ENCODE data around the gene HMG20B. TPM values are rescaled to one million over a fixed set of nuclear protein-coding genes. Genes with fewer than 3 reads are reported as not detected.
A peak's percentile ranks its signal among the peaks of the same experiment; 100 is the strongest.

The HMG20B gene
- total RNA-seq, 2 donors from 2014 or later, result 34.8 to 42.0 TPM

- ATAC-seq (peak; percentile 98 to 99), DNase-seq (peak; percentile 99)
- intact Hi-C loops (cut with DNase I), result no loop called here
Observed at GRCh38 chr19:3626473-3627350, 54.0 kb downstream of the HMG20B start, which contains the start of gene CACTIN. TSS of gene CACTIN (minus strand) at chr19:3626790. CDS start at chr19:3626762, 28 bp downstream.

DNA sequence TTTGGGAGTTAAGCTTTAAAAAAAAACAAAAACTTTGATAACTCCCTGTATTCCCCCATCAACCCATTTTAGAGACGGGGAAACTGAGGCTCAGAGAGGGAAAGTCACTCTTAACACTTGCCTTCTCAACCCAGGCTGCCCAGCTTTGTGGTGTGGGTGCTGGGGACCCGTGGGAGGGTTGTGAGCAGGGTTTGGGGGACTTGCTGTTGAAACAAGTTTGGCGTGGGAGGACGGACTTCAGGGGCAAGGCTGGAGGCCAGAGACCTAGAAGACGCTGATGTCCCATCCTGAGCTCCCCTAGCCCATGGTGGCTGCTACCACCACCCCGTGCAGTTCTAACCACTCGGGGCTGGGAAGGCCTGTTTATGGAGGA is 54.6 kb downstream of the HMG20B start:
- no peak for ATAC-seq
- intact Hi-C loops (cut with DNase I), result no loop called here
- no peak for DNase-seq

Other genes starting within 250 kb of the HMG20B start
- gene NFIC, start 206.4 kb upstream of the HMG20B start, total RNA-seq, result 100 to 1,000 TPM; 144 to 173 TPM
- gene SMIM24, start 92.4 kb upstream of the HMG20B start, total RNA-seq, result not detected
- gene SMIM44, start 89.5 kb upstream of the HMG20B start, total RNA-seq, result not detected
- 10 to 100 TPM; 10.4 to 13.2 TPM for gene DOHH, start 72.3 kb upstream of the HMG20B start, total RNA-seq
- gene FZR1, start 66.6 kb upstream of the HMG20B start, total RNA-seq, result 10 to 100 TPM; 19.5 to 22.6 TPM
- under 1 TPM in 1 of 2 donors, not detected in 1; 0.52 TPM for gene TEKTIP1, start 33.8 kb upstream of the HMG20B start, total RNA-seq
- 10 to 100 TPM; 29.8 to 40.4 TPM for gene MFSD12, start 15.4 kb upstream of the HMG20B start, total RNA-seq
- gene GIPC3, start 12.5 kb downstream of the HMG20B start, total RNA-seq, result 1 to 10 TPM; 1.5 to 1.6 TPM
- 1 to 10 TPM; 2.3 to 3.7 TPM for gene TBXA2R, start 33.9 kb downstream of the HMG20B start, total RNA-seq
- gene CACTIN, start 53.8 kb downstream of the HMG20B start, total RNA-seq, result 10 to 100 TPM; 12.5 to 12.9 TPM
- 10 to 100 TPM; 36.6 to 44.3 TPM for gene PIP5K1C, start 127.5 kb downstream of the HMG20B start, total RNA-seq
- gene TJP3, start 135.4 kb downstream of the HMG20B start, total RNA-seq, result under 1 TPM in 1 of 2 donors, not detected in 1; 0.32 TPM
- 10 to 100 TPM; 12.6 to 12.7 TPM for gene APBA3, start 188.7 kb downstream of the HMG20B start, total RNA-seq
- gene MRPL54, start 189.7 kb downstream of the HMG20B start, total RNA-seq, result 10 to 100 TPM; 63.6 to 68.9 TPM
- gene RAX2, start 199.3 kb downstream of the HMG20B start, total RNA-seq, result not detected
- gene MATK, start 213.4 kb downstream of the HMG20B start, total RNA-seq, result 1 to 10 TPM in 1 of 2 donors, under 1 TPM in 1; 0.92 to 1.4 TPM